H1 (cell line): ENCODE data around the gene TGFB2. TPM values are rescaled to one million over a fixed set of nuclear protein-coding genes. Genes with fewer than 3 reads are reported as not detected.

Source experiments
- BCL11A ChIP-seq, 2 experiments: IDR thresholded peaks; one replicate each; pipeline ENCODE4 v1.6.1; 2011; ENCODE audit warnings: low read depth in 2 of 2, low read length in 2 of 2, mild to moderate bottlenecking in 2 of 2
- BRCA1 ChIP-seq: IDR thresholded peaks from 2 replicates; pipeline ENCODE4 v1.6.1; 2012; ENCODE audit warnings: low read depth, low read length, improper control_type of control experiment
- EGR1 ChIP-seq: IDR thresholded peaks from 2 replicates; pipeline ENCODE4 v1.6.1; 2011; ENCODE audit warnings: low read depth, low read length, borderline replicate concordance
- FOSL1 ChIP-seq: IDR thresholded peaks from 2 replicates; pipeline ENCODE4 v1.6.1; 2011; ENCODE audit warnings: mild to moderate bottlenecking, low read depth, low read length, moderate library complexity; ENCODE audit not compliant: insufficient read depth
- RXRA ChIP-seq: IDR thresholded peaks from 2 replicates; pipeline ENCODE4 v1.6.1; 2011; ENCODE audit warnings: low read depth, mild to moderate bottlenecking, low read length, moderate library complexity; ENCODE audit not compliant: insufficient read depth
- SIN3A ChIP-seq, 2 experiments: IDR thresholded peaks in 1 of 2; conservative IDR thresholded peaks in 1 of 2; 2 replicates each; pipeline ENCODE4 v1.6.1; 2011 to 2012; ENCODE audit warnings: low read length in 2 of 2, improper control_type of control experiment in 1 of 2, low read depth in 1 of 2, mild to moderate bottlenecking in 1 of 2
- SRF ChIP-seq: IDR thresholded peaks from 2 replicates; pipeline ENCODE4 v1.6.1; 2011; ENCODE audit warnings: mild to moderate bottlenecking, low read depth, low read length, moderate library complexity
- TEAD4 ChIP-seq: IDR thresholded peaks from 2 replicates; pipeline ENCODE4 v1.6.1; 2012; ENCODE audit warnings: low read depth, low read length, inconsistent platforms, mixed read lengths
- polyA plus RNA-seq, 7 experiments: library from polyadenylated mRNA; depleted of rRNA in 3 of 7; stranded (reverse) in 5 of 7; unstranded in 2 of 7; fragments of >200 nt in 5 of 7; fragments of 200-250 nt in 2 of 7; gene quantifications; 1 replicate in 5 of 7; 2 replicates in 1 of 7; 4 replicates in 1 of 7; pipeline versions ENCODE4 v1.2.1 to v1.2.3, GENCODE V29; 2011 to 2013; ENCODE audit warnings: missing spikeins in 2 of 7, mixed read lengths in 2 of 7
- total RNA-seq: library from RNA; stranded (reverse); fragmentation: NEBNext Ultra II Directional; extraction: Animal tissue kit (Norgen Biotek cat#: 25700); gene quantifications from 2 replicates; pipeline ENCODE4 v1.2.1, GENCODE V29; 2021
- TF ChIP-seq, protein P1 (sequence below): IDR thresholded peaks from 2 replicates; pipeline ENCODE4 v1.6.1; 2012; ENCODE audit warnings: inconsistent platforms

Gene TGFB2
- total and polyA plus RNA-seq, 2 of the 8 experiments (the other 6 are each of a cell fraction or from before 2014, with no cell fraction given) = 0.26 to 0.84 TPM

DNA sequence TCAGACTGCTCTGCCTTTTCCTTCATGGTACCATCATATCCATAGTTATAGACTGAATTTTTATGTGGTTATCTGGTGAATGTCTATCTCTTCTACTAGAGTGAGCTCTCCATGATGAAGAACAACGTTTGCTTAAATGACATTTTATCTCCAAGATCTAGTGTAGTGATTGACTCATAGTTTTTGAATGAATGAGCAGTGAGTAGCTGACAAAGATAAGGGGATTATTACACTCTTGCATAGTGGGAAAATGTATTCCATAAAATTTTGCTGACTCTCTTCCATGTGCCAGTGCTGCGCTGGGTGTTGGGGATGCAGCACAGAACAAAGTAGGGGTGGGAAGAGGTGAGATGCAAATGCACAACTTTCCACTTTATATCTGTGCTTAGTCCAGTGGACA is 147.7 kb downstream of the TGFB2 start (continued):
- TF ChIP-seq, protein P1, sequence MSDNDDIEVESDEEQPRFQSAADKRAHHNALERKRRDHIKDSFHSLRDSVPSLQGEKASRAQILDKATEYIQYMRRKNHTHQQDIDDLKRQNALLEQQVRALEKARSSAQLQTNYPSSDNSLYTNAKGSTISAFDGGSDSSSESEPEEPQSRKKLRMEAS = no peak
- TF ChIP-seq SRF (no peak), BRCA1 (no peak), FOSL1 (no peak), BCL11A (IDR thresholded peaks at IDR 0.05; ENCODE audit: low read depth in 2 of 2, low read length in 2 of 2) (no peak), RXRA (no peak), SIN3A (conservative IDR thresholded peaks at IDR 0.05 in 1 of 2, IDR thresholded peaks at IDR 0.05 in 1 of 2; ENCODE audit: low read depth in 1 of 2, low read length in 2 of 2) (no peak), TEAD4 (no peak), EGR1 (no peak)
- TF ChIP-seq, all 59 proteins: peak for 0
